Measurements from ENCODE around the gene SPATA4. TPM values are rescaled to one million over a fixed set of nuclear protein-coding genes. Genes with fewer than 3 reads are reported as not detected.

The SPATA4 gene
- total RNA-seq, 1 donor from 2014 or later = not detected

DNA sequence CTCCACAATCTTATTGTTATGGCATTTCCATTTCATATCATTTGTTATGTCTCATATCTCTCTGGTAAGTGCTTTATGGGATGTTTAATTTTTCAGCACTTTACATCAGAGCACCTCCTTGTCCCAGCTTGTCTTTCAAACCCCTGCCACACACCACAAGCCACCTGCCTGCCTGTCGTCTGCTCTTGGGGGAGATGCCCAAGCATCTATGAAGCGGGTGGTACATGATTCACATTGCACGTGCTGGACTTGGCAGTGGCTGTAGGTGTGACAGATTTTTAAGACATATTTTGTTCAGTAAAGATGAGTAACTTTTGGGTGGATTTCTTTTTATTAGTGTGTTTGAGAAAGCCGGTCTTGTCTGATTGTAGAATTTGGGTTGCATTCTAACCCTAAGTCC is 14.2 kb upstream of the SPATA4 start:
- no peaks in the 10 kb centered on the region for H3K9me3 ChIP-seq
- no peaks in the 10 kb centered on the region for H3K4me1 ChIP-seq
- intact Hi-C loops (cut with DNase I) = no loop called here
- H3K36me3 ChIP-seq = no peaks in the 10 kb centered on the region
- no peak for DNase-seq (ENCODE audit: extremely low spot score in 2 of 2)
- H3K4me3 ChIP-seq = no peak overlapping the region
- H3K27ac ChIP-seq = no peak overlapping the region
- no peaks in the 10 kb centered on the region for H3K27me3 ChIP-seq
- TF ChIP-seq, protein P1, sequence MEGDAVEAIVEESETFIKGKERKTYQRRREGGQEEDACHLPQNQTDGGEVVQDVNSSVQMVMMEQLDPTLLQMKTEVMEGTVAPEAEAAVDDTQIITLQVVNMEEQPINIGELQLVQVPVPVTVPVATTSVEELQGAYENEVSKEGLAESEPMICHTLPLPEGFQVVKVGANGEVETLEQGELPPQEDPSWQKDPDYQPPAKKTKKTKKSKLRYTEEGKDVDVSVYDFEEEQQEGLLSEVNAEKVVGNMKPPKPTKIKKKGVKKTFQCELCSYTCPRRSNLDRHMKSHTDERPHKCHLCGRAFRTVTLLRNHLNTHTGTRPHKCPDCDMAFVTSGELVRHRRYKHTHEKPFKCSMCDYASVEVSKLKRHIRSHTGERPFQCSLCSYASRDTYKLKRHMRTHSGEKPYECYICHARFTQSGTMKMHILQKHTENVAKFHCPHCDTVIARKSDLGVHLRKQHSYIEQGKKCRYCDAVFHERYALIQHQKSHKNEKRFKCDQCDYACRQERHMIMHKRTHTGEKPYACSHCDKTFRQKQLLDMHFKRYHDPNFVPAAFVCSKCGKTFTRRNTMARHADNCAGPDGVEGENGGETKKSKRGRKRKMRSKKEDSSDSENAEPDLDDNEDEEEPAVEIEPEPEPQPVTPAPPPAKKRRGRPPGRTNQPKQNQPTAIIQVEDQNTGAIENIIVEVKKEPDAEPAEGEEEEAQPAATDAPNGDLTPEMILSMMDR (IDR thresholded peaks at IDR 0.05) = no peak
- TF ChIP-seq POLR2A (IDR thresholded peaks at IDR 0.05) = no peak
- TF ChIP-seq POLR2AphosphoS5 (IDR thresholded peaks at IDR 0.05; ENCODE audit: insufficient read depth in 1 of 2, low read depth in 1 of 2) = no peak

DNA sequence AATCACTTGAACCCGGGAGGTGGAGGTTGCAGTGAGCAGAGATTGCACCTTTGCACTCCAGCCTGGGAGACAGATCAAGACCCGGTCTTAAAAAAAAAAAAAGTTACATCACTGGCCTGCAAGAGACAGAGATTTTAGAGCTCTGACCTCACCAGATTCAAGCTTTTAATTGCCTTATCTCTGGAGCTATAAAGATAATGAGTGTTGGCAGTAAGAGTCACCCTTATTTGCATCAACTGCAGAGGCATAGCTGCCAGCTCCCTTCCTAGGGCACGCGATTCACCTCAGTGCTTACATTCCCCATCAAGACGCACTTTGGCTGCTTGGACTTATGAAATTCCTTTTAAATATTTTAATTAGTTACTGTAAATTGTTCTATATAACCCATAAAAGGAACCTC is 12.5 kb upstream of the SPATA4 start:
- no peak overlapping the region for H3K4me3 ChIP-seq
- H3K27me3 ChIP-seq = no peaks in the 10 kb centered on the region
- H3K9me3 ChIP-seq = no peaks in the 10 kb centered on the region
- H3K4me1 ChIP-seq = no peaks in the 10 kb centered on the region
- H3K36me3 ChIP-seq = no peaks in the 10 kb centered on the region
- no peak for DNase-seq (ENCODE audit: extremely low spot score in 2 of 2)
- intact Hi-C loops (cut with DNase I) = no loop called here
- no peak overlapping the region for H3K27ac ChIP-seq
- TF ChIP-seq, protein P1 (IDR thresholded peaks at IDR 0.05) = no peak
- no peak for TF ChIP-seq POLR2A (IDR thresholded peaks at IDR 0.05)
- no peak for TF ChIP-seq POLR2AphosphoS5 (IDR thresholded peaks at IDR 0.05; ENCODE audit: insufficient read depth in 1 of 2, low read depth in 1 of 2)

DNA sequence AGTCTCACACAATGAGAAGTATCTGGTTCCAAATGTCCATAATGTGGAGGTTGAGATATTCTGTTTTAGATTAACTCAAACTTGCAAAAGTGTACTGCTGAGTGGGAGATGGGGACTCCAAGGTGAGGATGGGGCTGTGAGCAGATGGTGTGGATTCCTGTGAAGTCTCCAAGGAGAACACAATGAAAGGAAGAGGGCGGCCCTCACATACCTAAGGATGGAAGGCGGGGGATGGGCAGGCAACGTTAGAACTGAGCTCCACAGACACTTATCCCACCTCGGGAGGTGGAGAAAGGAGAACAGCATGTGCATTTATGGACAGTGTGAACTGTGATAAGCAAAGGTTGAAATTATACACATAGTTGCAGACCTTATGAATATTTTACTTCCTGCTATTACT is 9.9 kb upstream of the SPATA4 start:
- no peaks in the 10 kb centered on the region for H3K4me1 ChIP-seq
- intact Hi-C loops (cut with DNase I) = no loop called here
- TF ChIP-seq POLR2AphosphoS5 (IDR thresholded peaks at IDR 0.05; ENCODE audit: insufficient read depth in 1 of 2, low read depth in 1 of 2) (no peak), POLR2A (IDR thresholded peaks at IDR 0.05) (no peak)
- TF ChIP-seq, protein P1 (IDR thresholded peaks at IDR 0.05) = no peak

DNA sequence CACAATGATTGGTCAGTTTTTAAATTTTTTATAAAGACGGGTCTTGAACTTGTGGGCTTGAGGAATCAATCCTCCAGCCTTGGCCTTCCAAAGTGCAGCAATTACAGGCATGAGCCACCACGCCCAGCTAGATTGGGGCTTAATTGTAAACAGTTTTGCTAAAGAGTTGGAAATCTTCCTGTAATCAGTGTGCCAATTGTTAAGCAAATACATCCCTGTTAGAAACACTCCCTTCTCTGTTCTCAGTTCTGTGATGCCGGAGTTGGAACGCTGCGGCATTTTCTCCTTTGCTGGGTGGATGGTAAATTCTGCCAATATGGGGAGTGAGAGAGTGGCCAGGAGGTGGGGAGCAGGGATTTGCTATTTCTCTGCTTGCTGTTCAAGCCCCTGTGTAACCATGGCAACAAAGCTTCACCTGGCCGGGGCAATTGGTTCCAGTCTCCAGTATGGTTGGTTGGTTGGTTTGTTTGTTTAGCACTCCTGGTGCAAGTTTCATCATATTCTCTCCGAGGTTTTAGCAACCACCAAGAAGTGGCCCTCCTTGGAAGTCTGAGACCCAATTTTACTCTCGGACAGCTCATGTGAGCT is 3.0 kb upstream of the SPATA4 start:
- intact Hi-C loops (cut with DNase I) = no loop called here
- no peak for DNase-seq (ENCODE audit: extremely low spot score in 2 of 2)
- Histone ChIP-seq H3K9me3 (no peaks in the 10 kb centered on the region), H3K36me3 (no peaks in the 10 kb centered on the region), H3K27me3 (no peaks in the 10 kb centered on the region), H3K4me1 (peaks cover 6% of the 10 kb centered on the region), H3K4me3 (no peak overlapping the region), H3K27ac (no peak overlapping the region)
- TF ChIP-seq POLR2AphosphoS5 (IDR thresholded peaks at IDR 0.05; ENCODE audit: insufficient read depth in 1 of 2, low read depth in 1 of 2) (no peak), POLR2A (IDR thresholded peaks at IDR 0.05) (no peak)
- TF ChIP-seq, protein P1 (IDR thresholded peaks at IDR 0.05) = no peak

More for the DNA sequence above, 9.9 kb upstream of the SPATA4 start:
- H3K4me3 ChIP-seq = no peak overlapping the region
- H3K9me3 ChIP-seq = no peaks in the 10 kb centered on the region
- no peak for DNase-seq (ENCODE audit: extremely low spot score in 2 of 2)
- no peaks in the 10 kb centered on the region for H3K36me3 ChIP-seq
- H3K27me3 ChIP-seq = no peaks in the 10 kb centered on the region
- H3K27ac ChIP-seq = no peak overlapping the region

DNA sequence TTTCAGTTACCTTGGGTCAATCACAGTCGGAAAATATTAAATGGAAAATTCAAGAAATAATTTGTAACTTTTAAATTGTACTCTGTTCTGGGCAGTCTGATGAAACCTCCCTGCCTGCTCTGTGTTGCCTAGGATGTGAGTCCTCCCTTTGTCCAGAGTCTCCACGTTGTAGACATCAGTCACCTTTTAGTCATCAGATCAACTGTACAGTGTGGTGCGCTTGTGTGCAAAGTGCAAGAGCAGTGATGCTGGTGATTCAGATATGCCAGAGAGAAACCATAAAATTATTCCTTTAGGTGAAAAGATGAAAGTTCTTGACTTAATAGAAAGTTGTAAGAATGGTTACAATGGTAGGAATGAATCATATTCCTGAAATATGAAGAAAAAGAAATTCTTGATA is 1.4 kb downstream of the SPATA4 start:
- no peaks in the 10 kb centered on the region for H3K36me3 ChIP-seq
- no peaks in the 10 kb centered on the region for H3K9me3 ChIP-seq
- intact Hi-C loops (cut with DNase I) = no loop called here
- TF ChIP-seq POLR2A (IDR thresholded peaks at IDR 0.05) (no peak), POLR2AphosphoS5 (IDR thresholded peaks at IDR 0.05; ENCODE audit: insufficient read depth in 1 of 2, low read depth in 1 of 2) (no peak)
- TF ChIP-seq, protein P1 (IDR thresholded peaks at IDR 0.05) = no peak
- H3K27me3 ChIP-seq = no peaks in the 10 kb centered on the region
- no peak overlapping the region for H3K4me3 ChIP-seq
- H3K27ac ChIP-seq = no peak overlapping the region
- peaks cover 6% of the 10 kb centered on the region for H3K4me1 ChIP-seq
- no peak for DNase-seq (ENCODE audit: extremely low spot score in 2 of 2)

Measured in vagina (tissue), 2 donors.